Pulmonary artery endothelial cell (primary cell): ENCODE data around the gene ZNF593. TPM values are rescaled to one million over a fixed set of nuclear protein-coding genes. Genes with fewer than 3 reads are reported as not detected.

Experiments used
- DNase-seq: peaks from one replicate; pipeline ENCODE4 v3.0.0-alpha.2; 2011; ENCODE audit warnings: low read depth, low spot score
- total RNA-seq: library from RNA; depleted of rRNA; stranded (reverse); fragments of >200 nt; gene quantifications from 2 replicates; pipeline ENCODE4 v1.2.3, GENCODE V29; 2014

ZNF593 gene
- total RNA-seq, 1 donor from 2014 or later = 43.9 TPM

GRCh38 chr1:26169198-26169554 lies 532 bp upstream of the ZNF593 start:
- DNase-seq = no peak

GRCh38 chr1:26170472-26170821 lies 739 bp downstream of the ZNF593 start:
- no peak for DNase-seq

- no peak for DNase-seq
Measured at GRCh38 chr1:26171084-26172072, 1.7 kb downstream of the ZNF593 start, which contains the start of gene ZNF593OS. TSS of gene ZNF593OS (minus strand) at chr1:26171832. CDS start at chr1:26171661, 171 bp downstream.

GRCh38 chr1:26175346-26175745 lies 5.6 kb downstream of the ZNF593 start:
- DNase-seq = no peak

- DNase-seq = no peak
Measured at GRCh38 chr1:26177182-26177684, 7.5 kb downstream of the ZNF593 start, which contains the start of gene CNKSR1. TSS of gene CNKSR1 (plus strand) at chr1:26177491. CDS start at chr1:26177548, 57 bp downstream.

GRCh38 chr1:26180010-26180506 lies 10.3 kb downstream of the ZNF593 start:
- no peak for DNase-seq

GRCh38 chr1:26181586-26182382 lies 12.1 kb downstream of the ZNF593 start:
- no peak for DNase-seq

- no peak for DNase-seq
Measured at GRCh38 chr1:26182383-26182696, 12.6 kb downstream of the ZNF593 start.

GRCh38 chr1:26184086-26184485 lies 14.4 kb downstream of the ZNF593 start:
- DNase-seq = no peak

GRCh38 chr1:26184883-26185282 lies 15.2 kb downstream of the ZNF593 start:
- DNase-seq = no peak

- no peak for DNase-seq
Measured at GRCh38 chr1:26187882-26188281, 18.2 kb downstream of the ZNF593 start.

- no peak for DNase-seq
Measured at GRCh38 chr1:26188477-26188876, 18.8 kb downstream of the ZNF593 start.

- no peak for DNase-seq
Measured at GRCh38 chr1:26189331-26189730, 19.6 kb downstream of the ZNF593 start.

GRCh38 chr1:26189751-26190275 lies 20.1 kb downstream of the ZNF593 start:
- no peak for DNase-seq

GRCh38 chr1:26190373-26190987 lies 20.8 kb downstream of the ZNF593 start, which contains the start of gene CATSPER4:
TSS of gene CATSPER4 (plus strand) at chr1:26190602. CDS start at chr1:26190628, 26 bp downstream.
- no peak for DNase-seq

GRCh38 chr1:26191739-26192138 lies 22.0 kb downstream of the ZNF593 start:
- DNase-seq = no peak

GRCh38 chr1:26195805-26196204 lies 26.1 kb downstream of the ZNF593 start:
- DNase-seq = no peak

GRCh38 chr1:26197301-26197700 lies 27.6 kb downstream of the ZNF593 start:
- DNase-seq = no peak

GRCh38 chr1:26197813-26198212 lies 28.1 kb downstream of the ZNF593 start:
- no peak for DNase-seq

GRCh38 chr1:26200413-26200812 lies 30.7 kb downstream of the ZNF593 start:
- DNase-seq = no peak

- DNase-seq = no peak
Measured at GRCh38 chr1:26203642-26204318, 34.1 kb downstream of the ZNF593 start.
